Colon (tissue), 2 donors: ENCODE measurements around the gene MLST8.
"Not testable (repeated sequence)": the region's sequence is repeated elsewhere in the genome, so short reads cannot be mapped to it uniquely, and the experiment has no call there.

Experiments
- FAIRE-seq: peaks from 2 replicates; lab custom pipeline; 2012; peaks lifted over from hg19 to GRCh38; lab: Jason Lieb, UNC
- donor health status: control.
- donor health status: control.

The MLST8 gene

DNA sequence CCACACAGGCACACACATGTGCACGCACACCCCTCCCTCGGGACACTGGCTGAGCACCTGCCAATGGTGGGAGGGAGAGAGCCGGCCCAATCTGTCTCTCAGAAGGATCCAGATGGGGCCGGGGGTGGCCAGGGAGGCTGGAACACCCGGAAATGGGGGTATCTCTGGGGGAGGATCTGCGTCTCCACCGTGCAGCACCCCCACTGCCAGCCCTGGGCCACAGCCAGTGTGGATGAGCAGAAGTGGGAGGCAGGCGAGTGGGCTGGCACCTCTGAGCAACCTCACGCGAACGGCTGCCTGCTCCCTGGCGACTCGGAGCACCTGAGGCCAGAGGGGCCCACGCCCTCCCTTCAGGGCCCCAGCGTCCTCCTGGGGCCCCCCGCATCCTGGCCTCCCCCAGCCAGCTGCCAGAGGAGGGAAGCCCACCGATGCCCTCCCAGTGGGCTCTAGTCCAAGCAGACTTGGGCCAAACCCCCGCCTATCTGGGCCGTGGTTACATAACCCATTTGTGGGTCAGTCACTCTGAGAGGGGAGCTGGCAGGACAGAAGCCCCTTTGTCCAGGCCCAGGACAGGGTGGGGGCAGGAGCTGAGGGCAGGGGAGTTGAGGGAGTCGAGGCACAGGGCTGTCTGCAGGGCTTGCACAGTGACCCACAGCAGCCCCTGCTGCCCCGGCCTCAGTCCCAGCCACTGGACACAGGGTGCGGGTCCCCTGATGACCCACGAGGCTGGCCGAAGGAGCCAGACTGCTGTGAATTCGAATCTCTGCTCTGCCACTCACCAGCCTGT is 14.4 kb upstream of the MLST8 start:
- FAIRE-seq = no peak

DNA sequence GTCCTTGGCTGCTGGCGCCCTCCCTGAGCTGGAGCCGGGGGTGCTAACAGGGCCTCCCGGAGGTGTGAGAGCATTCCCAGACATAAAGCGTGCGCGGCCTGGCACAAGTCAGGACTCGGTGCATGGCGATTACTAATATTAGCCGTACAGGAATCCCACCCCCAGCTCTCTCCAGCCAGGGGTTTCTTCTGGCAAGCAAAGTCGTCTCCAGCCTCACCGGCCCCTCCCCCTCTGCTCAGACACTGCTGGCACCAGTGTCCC is 13.9 kb upstream of the MLST8 start:
- no peak for FAIRE-seq

DNA sequence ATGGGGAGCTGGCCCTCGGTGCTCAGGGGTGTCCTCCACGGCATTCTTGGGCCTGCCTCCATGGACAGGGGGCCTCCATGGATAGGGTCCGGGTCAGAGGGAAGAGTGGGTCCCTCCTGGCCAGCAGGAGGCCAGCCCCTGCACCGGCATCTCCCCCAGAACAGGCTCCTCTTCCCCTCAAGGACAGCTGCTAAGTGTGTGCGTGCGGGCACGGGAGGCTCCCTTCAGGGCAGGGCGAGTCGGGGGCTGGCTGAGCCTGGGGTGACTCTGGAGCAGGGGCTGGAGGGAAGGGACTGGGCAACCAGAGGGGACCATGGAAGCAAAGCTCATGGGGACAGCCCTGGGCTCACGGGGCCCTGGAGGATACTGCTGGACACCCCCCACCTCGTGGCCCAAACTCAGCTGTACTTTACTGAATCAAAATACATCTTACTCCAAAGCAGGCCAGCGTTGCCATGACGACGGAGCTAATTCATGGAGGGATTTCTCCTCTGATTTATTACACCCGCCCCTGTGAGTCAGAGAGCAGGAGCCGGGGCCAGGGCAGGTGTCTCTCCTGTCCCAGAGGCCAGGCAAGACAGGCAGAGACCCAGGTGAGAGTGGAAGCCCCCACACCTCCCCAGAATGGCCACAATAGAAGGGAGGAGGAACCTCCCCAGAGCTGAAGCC is 11.0 kb upstream of the MLST8 start:
- no peak for FAIRE-seq

DNA sequence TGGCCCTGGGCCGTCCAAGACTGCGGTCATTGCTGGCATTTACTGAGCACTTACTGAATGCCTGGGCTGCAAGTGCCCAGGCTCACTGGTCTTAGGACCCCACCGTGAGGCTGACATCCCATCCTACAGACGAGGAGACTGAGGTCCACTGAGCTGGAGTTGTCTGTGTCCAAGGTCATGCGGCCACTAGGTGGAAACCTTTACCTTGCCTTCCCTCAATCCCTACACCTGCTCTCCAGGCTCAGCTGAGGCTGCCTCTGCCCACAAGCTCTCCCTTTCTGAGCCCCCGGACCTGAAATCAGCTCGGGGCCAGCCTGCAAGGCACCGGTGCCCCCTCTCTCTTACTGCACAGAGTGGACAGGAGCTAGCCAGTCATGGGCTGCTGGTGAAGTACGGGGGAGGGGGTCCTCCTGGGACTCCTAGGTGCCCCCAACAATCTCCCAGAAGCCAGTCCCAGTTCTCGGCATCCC is 10.4 kb upstream of the MLST8 start:
- no peak for FAIRE-seq

DNA sequence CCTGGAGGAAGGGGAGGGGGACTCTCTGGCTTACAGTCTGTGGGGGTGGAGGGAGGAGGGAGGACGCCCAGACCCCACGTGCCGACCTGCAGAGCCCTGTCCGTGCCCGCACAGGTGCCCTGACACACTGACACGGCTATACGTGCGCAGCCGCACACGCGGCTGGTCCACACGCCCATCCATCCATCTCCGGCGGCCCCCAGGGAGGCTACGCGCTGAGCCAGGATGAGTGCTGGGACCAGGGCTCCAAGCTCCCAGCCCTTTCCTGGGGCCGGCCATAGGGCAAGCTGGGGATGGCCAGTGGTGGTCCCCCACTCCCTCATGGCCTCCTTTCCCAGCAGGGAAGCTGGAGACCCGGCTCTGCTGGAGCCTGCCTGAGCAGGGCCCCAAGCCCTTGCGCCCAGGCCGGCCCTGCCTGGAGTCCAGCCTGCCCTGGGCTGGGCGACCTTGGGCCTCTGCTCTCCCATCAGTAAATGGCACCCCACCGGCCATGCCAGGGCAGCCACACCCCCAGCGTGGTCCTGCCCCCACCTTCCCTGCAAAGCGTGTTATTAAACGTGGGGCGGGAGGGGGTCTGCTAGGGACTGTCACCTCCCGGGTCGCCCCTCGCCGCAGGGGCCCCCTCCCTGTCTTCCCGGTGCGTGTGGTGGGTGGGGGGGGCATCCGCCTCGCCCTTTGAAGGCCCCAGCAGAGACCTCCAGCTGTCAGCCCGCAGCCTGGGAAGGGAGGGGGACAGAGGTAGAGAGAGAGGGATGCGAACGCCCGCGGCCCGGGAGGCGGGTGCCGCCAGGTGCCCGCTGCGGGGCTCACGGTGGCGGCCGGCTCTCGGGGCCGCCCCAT is 9.7 kb upstream of the MLST8 start:
- FAIRE-seq = no peak

DNA sequence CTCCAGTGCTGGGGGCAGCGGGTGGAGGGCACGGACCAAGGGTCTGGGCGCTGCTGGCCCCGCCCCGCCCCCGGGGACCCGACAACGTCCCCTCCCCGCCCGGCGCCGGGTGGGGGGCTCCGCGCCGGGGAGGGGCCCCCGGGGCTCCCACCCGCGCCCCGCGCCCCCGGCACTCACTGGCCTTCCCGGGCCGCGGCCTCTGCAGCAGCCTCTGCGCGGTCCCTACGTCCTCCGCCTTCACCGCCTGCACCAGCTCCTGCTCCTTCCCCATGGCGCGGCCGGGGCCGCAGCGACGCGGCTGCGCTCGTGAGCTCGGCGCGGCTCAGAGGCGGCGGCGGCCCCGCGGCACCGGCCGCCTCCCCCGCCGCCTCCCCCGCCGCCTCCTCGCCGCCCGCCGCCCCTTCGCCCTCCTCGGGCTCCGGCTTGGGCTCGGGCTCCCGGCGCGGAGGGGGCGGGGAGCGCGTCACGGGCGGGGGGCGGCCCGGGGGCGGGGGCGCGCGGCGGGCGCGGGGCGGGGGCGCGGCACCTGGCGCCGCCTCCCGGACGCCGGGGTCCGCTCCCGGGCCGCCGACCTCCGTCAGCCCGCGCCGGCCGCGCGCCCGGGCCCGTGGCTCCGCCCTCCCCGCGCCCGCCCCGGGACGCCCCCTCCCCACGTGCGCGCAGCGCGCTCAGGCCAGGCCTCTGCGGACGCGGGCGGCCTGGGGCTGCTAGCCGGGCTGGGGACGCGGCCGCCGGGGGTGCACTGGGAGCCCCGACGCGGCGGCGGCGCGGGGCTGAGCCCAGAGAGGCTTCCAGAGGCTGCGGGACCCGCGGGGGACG is 8.9 kb upstream of the MLST8 start, which contains the start of gene CASKIN1:
CASKIN1 (minus strand) TSS at position 444 of the 819 bp plus-strand sequence; CDS start at position 271, 173 bp downstream.
- FAIRE-seq = no peak

DNA sequence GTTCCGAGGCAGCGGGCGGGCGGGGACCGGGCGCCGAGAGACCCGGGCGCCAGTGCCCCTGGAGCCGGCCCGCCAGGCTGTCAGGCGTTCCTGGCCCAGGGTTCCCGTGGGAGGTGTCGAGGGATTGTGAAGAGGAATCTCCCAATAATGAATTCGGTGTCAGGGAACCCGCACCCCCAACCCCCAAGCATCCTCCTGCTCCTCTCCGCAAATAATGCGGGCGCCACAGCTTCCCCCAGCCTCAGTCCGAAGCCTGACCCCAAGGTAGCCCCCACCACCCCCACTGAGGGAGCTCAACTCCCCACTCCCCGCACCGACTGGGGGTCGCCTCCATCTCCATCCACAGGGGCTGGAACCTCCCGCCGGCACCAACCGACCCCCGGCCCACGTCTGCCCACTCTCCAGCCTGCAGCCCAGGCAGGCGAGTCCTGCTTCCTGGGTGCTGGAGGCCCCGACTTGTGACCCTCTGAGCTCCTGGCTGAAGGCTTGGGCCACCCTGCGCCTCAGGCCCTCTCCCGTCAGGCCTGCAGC is 8.2 kb upstream of the MLST8 start:
- no peak for FAIRE-seq

DNA sequence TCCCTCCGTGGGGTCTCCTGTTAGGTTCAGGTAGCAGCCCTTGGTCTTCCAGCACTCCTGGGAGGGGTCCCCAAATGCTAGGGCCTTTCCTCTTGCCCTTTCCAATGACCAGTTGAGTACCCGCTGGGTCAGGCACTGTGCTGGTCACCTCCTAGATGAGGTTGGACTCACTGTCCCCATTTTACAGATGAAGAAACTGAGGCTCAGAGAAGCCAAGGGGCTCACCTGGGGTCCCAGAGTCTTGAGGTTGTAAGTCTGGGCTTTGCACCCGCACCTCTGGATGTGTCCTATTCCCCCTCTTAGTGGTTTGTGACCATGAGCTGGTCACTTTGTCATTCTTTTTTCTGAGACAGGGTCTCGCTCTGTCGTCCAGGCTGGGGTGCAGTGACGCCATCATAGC is 7.5 kb upstream of the MLST8 start:
- FAIRE-seq = no peak

DNA sequence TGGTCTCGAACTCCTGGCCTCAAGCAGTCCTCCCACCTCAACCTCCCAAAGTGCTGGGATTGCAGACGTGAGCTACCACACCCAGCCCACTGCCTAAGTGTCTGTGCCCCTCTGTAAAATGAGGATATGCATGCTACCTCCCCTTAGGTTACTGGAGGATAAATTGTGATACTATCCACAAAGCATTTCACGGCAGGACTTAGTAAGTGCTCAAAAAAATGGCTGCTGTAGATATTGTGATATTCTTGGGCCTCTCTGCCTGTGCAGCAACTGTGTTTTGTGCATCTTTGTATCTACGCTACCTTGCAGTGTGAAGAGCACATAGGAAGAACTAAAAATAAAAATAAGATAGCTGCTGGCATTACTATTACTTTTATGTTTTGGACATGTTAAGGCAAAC is 7.0 kb upstream of the MLST8 start:
- FAIRE-seq = no peak

DNA sequence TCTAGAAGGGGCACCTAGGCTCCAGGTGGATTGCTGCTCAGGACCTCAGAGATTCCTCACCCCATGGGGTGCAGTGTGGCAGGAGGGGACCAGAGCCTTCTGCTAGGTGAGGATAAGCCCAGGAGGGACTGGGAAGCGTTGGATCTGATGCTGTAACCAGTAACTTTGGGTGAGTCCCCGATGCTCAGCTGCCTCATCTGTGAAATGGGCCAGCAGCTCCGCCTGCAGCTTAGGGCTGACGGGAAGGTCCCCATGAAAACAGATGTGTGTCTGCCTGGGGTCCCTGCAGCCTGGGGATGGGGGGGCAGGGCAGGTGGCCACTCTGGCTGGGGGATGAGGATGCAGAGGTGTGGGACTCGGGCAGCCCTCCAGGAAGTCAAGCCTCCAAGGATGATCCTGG is 6.2 kb upstream of the MLST8 start:
- FAIRE-seq = no peak

DNA sequence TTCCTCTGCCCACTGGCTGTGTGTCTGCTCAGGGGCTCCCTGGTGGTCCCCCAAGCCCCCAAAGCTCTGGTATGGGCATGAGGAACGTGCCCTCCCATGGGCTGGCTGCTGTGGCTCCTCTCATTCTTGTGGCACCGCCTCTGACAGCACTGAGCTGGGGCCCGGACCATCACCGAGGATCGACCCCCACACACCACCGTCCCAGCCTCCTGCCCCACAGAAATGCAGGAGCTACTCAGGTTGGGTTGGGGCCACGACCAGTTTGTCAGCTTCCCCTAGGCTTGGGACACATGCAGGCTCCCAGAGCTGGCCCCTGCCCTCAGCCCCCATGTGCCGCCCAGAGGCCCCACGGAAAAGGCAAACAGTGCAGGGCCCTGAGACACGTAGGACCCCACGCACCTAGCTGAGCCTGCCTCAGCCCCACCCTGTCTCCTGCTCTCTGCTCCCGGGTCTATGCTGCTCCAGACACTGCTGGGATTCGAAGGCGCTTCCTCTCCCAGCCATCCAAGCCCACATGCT is 5.6 kb upstream of the MLST8 start:
- no peak for FAIRE-seq

DNA sequence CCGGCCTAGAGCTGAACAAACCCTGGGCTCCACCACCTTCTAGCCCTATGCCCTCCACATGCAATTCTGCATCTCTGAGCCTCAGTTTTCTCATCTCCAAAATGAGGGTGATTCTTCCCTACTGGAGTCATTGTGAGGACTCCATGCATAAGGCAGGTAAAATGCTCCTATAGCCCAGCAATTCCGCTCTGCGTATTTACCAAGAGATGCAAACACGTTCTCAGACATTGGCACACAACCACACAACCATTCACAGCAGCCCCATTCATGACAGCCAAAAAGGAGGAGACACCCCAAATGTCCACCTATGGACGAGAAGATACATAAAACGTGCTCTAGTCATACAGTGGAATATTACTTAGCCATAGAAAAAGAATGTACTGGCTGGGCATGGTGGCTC is 4.9 kb upstream of the MLST8 start:
- FAIRE-seq = no peak

DNA sequence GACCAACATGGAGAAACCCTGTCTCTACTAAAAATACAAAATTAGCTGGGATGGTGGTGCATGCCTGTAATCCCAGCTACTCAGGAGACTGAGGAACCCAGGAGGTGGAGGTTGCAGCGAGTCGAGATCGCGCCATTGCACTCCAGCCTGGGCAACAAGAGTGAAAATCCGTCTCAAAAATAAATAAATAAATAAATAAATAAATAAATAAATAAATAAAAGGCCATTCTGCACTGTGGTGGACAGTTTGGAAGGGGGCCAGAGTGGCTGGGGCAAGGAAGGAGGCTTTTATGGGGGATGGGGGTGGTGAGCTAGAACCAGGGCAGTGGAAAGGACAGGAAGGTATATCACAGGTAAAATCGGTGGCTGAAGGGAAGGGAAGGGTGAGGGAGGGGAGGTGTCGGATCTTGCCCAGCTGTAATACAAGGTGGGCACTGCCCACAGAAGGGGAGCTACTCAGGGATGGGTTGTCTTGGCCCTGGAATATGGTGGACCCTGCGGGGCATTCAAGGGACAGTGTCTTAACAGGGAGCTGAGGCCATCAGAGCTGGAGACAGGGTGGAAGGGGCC is 2.0 kb upstream of the MLST8 start:
- FAIRE-seq = not testable (repeated sequence)

DNA sequence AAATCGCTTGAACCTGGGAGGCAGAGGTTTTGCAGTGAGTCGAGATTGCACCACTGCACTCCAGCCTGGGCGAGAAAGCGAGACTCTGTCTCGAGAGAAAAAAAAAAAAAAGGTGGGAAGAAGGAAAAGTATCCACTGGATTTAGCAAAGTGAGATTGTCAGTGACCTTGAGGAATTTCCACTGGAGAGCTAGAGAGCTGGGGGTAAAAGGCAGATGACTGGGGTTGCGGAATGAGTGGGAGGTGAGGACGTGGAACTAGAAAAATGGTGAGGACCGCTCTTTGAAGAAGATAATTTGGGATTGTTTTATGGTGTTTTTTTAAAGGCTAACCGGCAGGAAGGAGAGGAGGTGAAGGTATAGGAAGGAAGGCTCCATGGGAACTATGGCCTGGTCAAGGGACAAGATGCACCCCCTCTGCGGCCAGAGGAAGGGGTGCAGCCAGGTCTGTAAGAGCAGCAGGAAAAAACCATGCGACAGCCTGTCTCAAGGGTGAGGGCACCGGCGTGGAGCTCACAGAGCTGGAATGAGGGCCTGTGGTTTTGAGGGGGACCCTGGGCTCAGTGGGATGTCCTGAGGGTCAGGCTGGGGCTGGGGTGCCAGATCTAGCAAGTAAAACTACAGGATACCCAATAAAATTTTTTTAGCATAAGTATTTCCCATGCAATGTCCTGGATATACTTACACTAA is 694 bp upstream of the MLST8 start:
- FAIRE-seq = no peak

DNA sequence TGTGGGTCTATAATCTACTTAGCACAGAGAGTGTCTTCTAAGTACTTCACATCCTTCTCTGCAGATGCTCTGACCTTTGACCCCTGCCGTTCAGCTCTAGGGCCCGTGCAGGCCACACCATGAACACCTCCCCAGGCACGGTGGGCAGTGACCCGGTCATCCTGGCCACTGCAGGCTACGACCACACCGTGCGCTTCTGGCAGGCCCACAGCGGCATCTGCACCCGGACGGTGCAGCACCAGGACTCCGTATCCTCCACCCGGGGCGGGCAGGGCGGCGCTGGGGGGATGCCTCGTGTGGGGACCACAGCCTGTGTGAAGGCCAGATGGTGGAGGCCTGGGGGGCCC is 686 bp downstream of the MLST8 start:
- FAIRE-seq = no peak

DNA sequence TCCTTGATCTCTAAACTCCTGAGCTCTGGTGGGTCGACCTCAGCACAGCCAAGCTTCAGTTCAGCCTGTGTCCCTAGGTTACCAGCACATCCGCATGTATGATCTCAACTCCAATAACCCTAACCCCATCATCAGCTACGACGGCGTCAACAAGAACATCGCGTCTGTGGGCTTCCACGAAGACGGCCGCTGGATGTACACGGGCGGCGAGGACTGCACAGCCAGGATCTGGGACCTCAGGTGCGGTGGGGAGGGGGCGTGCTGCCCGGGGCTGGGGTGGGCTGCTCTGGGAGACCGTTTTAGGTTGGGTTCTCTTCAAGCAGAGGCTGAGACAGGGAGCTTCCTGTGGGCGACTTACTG is 1.1 kb downstream of the MLST8 start:
- no peak for FAIRE-seq

DNA sequence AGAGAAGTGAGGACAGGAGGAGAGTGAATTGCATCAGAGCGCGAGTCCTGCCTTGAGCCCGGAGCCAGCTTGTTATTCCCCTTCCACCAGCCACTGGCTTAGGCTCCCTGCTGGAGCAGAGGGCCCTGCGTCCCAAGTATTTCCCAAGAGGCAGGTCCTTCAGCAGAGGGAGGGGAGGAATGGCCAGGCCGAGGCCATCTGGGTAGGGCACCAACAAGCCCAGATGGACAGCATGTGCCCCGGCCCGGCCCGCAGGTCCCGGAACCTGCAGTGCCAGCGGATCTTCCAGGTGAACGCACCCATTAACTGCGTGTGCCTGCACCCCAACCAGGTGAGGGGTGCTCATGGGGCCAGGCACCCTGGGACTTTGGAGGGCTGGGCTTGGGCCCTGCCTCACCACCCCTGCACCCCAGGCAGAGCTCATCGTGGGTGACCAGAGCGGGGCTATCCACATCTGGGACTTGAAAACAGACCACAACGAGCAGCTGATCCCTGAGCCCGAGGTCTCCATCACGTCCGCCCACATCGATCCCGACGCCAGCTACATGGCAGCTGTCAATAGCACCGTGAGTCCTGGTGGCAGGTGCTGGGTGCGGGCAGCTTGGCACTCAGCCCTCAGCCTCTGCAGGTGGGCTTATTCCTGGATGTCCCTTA is 1.7 kb downstream of the MLST8 start:
- no peak for FAIRE-seq

DNA sequence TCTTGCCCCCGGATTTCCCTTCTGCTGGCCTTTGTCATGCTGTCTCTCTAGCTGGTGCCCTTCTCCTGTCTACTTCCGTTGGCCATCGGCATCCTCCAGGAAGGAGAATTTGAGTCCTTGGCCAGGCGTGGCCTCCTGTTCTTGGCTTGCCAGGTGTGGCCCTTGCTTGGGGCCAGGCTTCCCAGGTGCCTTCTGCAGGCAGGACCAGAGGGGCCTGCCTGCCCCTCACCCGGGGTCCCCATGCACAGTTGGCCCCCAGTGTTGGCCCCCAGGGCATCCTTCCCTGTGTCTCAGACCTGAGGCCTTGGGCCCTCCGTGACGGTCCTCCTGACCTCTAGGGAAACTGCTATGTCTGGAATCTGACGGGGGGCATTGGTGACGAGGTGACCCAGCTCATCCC is 2.6 kb downstream of the MLST8 start:
- no peak for FAIRE-seq

DNA sequence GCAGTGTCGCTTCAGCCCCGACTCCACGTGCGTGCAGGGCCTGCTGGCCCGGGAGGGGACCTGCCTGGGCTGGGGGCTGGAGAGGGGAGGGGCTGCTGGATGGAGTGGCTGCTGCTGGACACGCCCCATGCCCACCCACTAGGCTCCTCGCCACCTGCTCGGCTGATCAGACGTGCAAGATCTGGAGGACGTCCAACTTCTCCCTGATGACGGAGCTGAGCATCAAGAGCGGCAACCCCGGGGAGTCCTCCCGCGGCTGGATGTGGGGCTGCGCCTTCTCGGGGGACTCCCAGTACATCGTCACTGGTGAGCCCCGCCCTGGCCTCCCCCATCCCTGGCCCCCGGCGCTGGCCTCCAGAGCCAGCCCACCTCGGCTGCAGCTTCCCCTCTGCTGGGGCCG is 3.1 kb downstream of the MLST8 start:
- FAIRE-seq = no peak

DNA sequence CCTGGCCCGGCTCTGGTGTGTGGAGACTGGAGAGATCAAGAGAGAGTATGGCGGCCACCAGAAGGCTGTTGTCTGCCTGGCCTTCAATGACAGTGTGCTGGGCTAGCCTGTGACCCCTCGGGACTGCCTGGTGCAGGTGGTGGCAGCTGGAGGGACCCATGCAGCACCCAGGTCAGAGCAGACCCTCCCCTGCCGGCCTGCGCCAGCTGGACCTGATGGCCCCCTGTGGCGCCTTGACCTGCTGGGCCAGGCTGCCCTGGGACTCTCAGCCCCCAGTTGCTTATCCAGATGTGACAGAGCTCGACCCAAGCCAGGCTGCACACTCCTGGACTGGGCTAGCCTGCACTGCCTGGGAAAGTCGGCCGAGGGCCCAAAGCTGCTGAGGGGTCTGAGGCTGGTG is 3.5 kb downstream of the MLST8 start:
- no peak for FAIRE-seq
